H9 (cell line): ENCODE measurements around the gene DLG1. TPM values are rescaled to one million over a fixed set of nuclear protein-coding genes. Genes with fewer than 3 reads are reported as not detected.

ENCODE experiments used
- DNase-seq: peaks from one replicate; pipeline ENCODE4 v3.0.0-alpha.2; 2017
- H2AFZ ChIP-seq: one replicate; pipeline ENCODE4 v1.6.1; 2013; ENCODE audit warnings: mild to moderate bottlenecking, low read length, control low read depth, moderate library complexity
- H2AK5ac ChIP-seq: 2 replicates; pipeline ENCODE4 v1.6.1; 2013; ENCODE audit warnings: low read length, control low read depth, mixed read lengths; ENCODE audit not compliant: insufficient read length
- H2BK120ac ChIP-seq: one replicate; pipeline ENCODE4 v1.6.1; 2013; ENCODE audit warnings: low read depth, mild to moderate bottlenecking, low read length, control low read depth, inconsistent platforms; ENCODE audit not compliant: poor library complexity, severe bottlenecking
- H2BK12ac ChIP-seq: 2 replicates; pipeline ENCODE4 v1.6.1; 2013; ENCODE audit warnings: low read length, control low read depth, mixed read lengths, low read depth; ENCODE audit not compliant: insufficient read length
- H2BK15ac ChIP-seq: 2 replicates; pipeline ENCODE4 v1.6.1; 2013; ENCODE audit warnings: low read depth, low read length, control low read depth
- H2BK20ac ChIP-seq: one replicate; pipeline ENCODE4 v1.6.1; 2013; ENCODE audit warnings: low read depth, mild to moderate bottlenecking, low read length, control low read depth, inconsistent platforms; ENCODE audit not compliant: poor library complexity, severe bottlenecking
- H2BK5ac ChIP-seq: 2 replicates; pipeline ENCODE4 v1.6.1; 2013; ENCODE audit warnings: low read length, control low read depth, mixed read lengths; ENCODE audit not compliant: insufficient read length
- H3K14ac ChIP-seq: 2 replicates; pipeline ENCODE4 v1.6.1; 2013; ENCODE audit warnings: low read length, control low read depth; ENCODE audit not compliant: insufficient read depth
- H3K18ac ChIP-seq: 2 replicates; pipeline ENCODE4 v1.6.1; 2013; ENCODE audit warnings: low read depth, mild to moderate bottlenecking, mixed read lengths, low read length, control low read depth; ENCODE audit not compliant: insufficient read length
- H3K23ac ChIP-seq: 2 replicates; pipeline ENCODE4 v1.6.1; 2013; ENCODE audit warnings: low read length, control low read depth, mixed read lengths, low read depth; ENCODE audit not compliant: insufficient read length
- H3K23me2 ChIP-seq: 2 replicates; pipeline ENCODE4 v1.6.1; 2013; ENCODE audit warnings: low read depth, mild to moderate bottlenecking, mixed read lengths, low read length, control low read depth; ENCODE audit not compliant: insufficient read length, poor library complexity, severe bottlenecking
- H3K27ac ChIP-seq: 2 replicates; pipeline ENCODE4 v1.5.1; 2013; ENCODE audit warnings: low read length, control low read depth, mixed read lengths, low read depth; ENCODE audit not compliant: insufficient read length
- H3K27me3 ChIP-seq: 2 replicates; pipeline ENCODE4 v1.6.1; 2013; ENCODE audit warnings: low read length, control low read depth, inconsistent platforms; ENCODE audit not compliant: insufficient read depth
- H3K4ac ChIP-seq: 2 replicates; pipeline ENCODE4 v1.6.1; 2013; ENCODE audit warnings: low read depth, mild to moderate bottlenecking, control low read depth, inconsistent platforms, low read length, moderate library complexity
- H3K4me1 ChIP-seq: 2 replicates; pipeline ENCODE4 v1.6.1; 2013; ENCODE audit warnings: low read length, control low read depth, inconsistent platforms; ENCODE audit not compliant: insufficient read depth
- H3K4me2 ChIP-seq: 2 replicates; pipeline ENCODE4 v1.6.1; 2013; ENCODE audit warnings: low read length, control low read depth, mixed read lengths; ENCODE audit not compliant: insufficient read length, insufficient read depth
- H3K56ac ChIP-seq: 2 replicates; pipeline ENCODE4 v1.6.1; 2013; ENCODE audit warnings: low read depth, mild to moderate bottlenecking, mixed read lengths, low read length, control low read depth; ENCODE audit not compliant: insufficient read length
- H3K79me1 ChIP-seq: 2 replicates; pipeline ENCODE4 v1.6.1; 2013; ENCODE audit warnings: low read depth, mild to moderate bottlenecking, moderate library complexity, low read length, control low read depth, inconsistent platforms; ENCODE audit not compliant: insufficient read depth, poor library complexity, severe bottlenecking
- H3K79me2 ChIP-seq: 2 replicates; pipeline ENCODE4 v1.6.1; 2013; ENCODE audit warnings: low read length, control low read depth, inconsistent platforms; ENCODE audit not compliant: insufficient read depth
- H3K9ac ChIP-seq: 2 replicates; pipeline ENCODE4 v1.6.1; 2013; ENCODE audit warnings: low read length, control low read depth, mixed read lengths; ENCODE audit not compliant: insufficient read length; ENCODE audit errors: extremely low read depth
- H3K9me3 ChIP-seq: one replicate; pipeline ENCODE4 v1.6.1; 2013; ENCODE audit warnings: low read depth, low read length, inconsistent platforms; ENCODE audit not compliant: control insufficient read depth
- H3T11ph ChIP-seq: one replicate; pipeline ENCODE4 v1.6.1; 2013; ENCODE audit warnings: mild to moderate bottlenecking, low read length, control low read depth, inconsistent platforms
- H4K20me1 ChIP-seq: one replicate; pipeline ENCODE4 v1.6.1; 2013; ENCODE audit not compliant: control insufficient read depth, insufficient read length, insufficient read depth
- H4K5ac ChIP-seq: 2 replicates; pipeline ENCODE4 v1.6.1; 2013; ENCODE audit warnings: low read depth, mild to moderate bottlenecking, mixed read lengths, low read length, control low read depth; ENCODE audit not compliant: insufficient read length
- H4K8ac ChIP-seq: replicated peaks from 2 replicates; pipeline ENCODE4 v1.6.1; 2013; ENCODE audit warnings: low read length, control low read depth, mixed read lengths, low read depth; ENCODE audit not compliant: insufficient read length
- H4K91ac ChIP-seq: 2 replicates; pipeline ENCODE4 v1.6.1; 2013; ENCODE audit warnings: low read depth, mild to moderate bottlenecking, moderate library complexity, mixed read lengths, low read length, control low read depth; ENCODE audit not compliant: insufficient read length
- H3K27ac Mint-ChIP-seq, 3 experiments: 2 replicates in 2 of 3; 3 replicates in 1 of 3; pipeline ENCODE4 v1.8.0; 2020 to 2021; ENCODE audit warnings: mixed read lengths in 3 of 3, mild to moderate bottlenecking in 1 of 3, moderate library complexity in 1 of 3
- H3K27me3 Mint-ChIP-seq: 2 replicates; pipeline ENCODE4 v1.8.0; 2021; ENCODE audit warnings: low read depth, mild to moderate bottlenecking, moderate library complexity, mixed read lengths
- H3K36me3 Mint-ChIP-seq, 3 experiments: 2 replicates in 2 of 3; 3 replicates in 1 of 3; pipeline ENCODE4 v1.8.0; 2020 to 2021; ENCODE audit warnings: low read depth in 3 of 3, mixed read lengths in 3 of 3; ENCODE audit not compliant: insufficient read depth in 1 of 3
- H3K4me1 Mint-ChIP-seq, 2 experiments: 2 replicates each; pipeline ENCODE4 v1.8.0; 2020; ENCODE audit warnings: mixed read lengths in 2 of 2
- H3K4me3 Mint-ChIP-seq, 2 experiments: 2 replicates in 1 of 2; 3 replicates in 1 of 2; pipeline ENCODE4 v1.8.0; 2020 to 2021; ENCODE audit warnings: mild to moderate bottlenecking in 2 of 2, mixed read lengths in 2 of 2, moderate library complexity in 1 of 2
- H3K9me3 Mint-ChIP-seq, 2 experiments: 2 replicates in 1 of 2; 3 replicates in 1 of 2; pipeline ENCODE4 v1.8.0; 2020; ENCODE audit warnings: mild to moderate bottlenecking in 2 of 2, mixed read lengths in 2 of 2, moderate library complexity in 1 of 2
- CTCF ChIP-seq: fragments of 200-600 bp; sonication (generic); conservative IDR thresholded peaks from 3 replicates; pipeline ENCODE4 v1.8.0; 2021; ENCODE audit warnings: antibody characterized with exemption, mild to moderate bottlenecking
- WGBS: extraction: QIAGEN DNeasy Blood & Tissue Kit; methylation state at CpG from one replicate; pipeline ENCODE4 v1.1.7; 2013; ENCODE audit warnings: missing lambda C conversion rate, low lambda C conversion rate, mixed read lengths; ENCODE audit not compliant: insufficient read length; ENCODE audit errors: extremely low coverage; 5-methylcytosine and 5-hydroxymethylcytosine counted together
- total RNA-seq: library from RNA; stranded (reverse); gene quantifications from 2 replicates; pipeline ENCODE4 v1.2.1, GENCODE V29; 2021

DLG1 gene
- total RNA-seq, 1 experiment from 2014 or later, result 84.1 TPM

- H3K4me1 Mint-ChIP-seq, result no peaks in the 10 kb centered on the region
- H3K4ac ChIP-seq, result no peak overlapping the region
- no peak overlapping the region for H3K27ac Mint-ChIP-seq
- H3K9me3 Mint-ChIP-seq, result peaks cover 47 to 66% of the 10 kb centered on the region in 2 experiments
- no peak overlapping the region for H3T11ph ChIP-seq
- no CpG with 5 or more reads among the region's 4 CpGs for WGBS
- H2AFZ ChIP-seq, result no peak overlapping the region
- H2BK15ac ChIP-seq, result no peak overlapping the region
- no peak overlapping the region for H2AK5ac ChIP-seq
- no peak overlapping the region for H3K4me3 Mint-ChIP-seq
- no peak overlapping the region for H2BK120ac ChIP-seq
- H3K4me2 ChIP-seq, result no peak overlapping the region
- H3K79me1 ChIP-seq, result peaks cover under 1% of the 10 kb centered on the region
- no peak overlapping the region for H3K23ac ChIP-seq
- no peak for TF ChIP-seq CTCF
- H4K20me1 ChIP-seq, result no peaks in the 10 kb centered on the region
- H3K14ac ChIP-seq, result no peak overlapping the region
- no peaks in the 10 kb centered on the region for H3K4me1 ChIP-seq
- DNase-seq, result no peak
- peaks cover 2% of the 10 kb centered on the region; the same call in 1 of the 2 replicates for H3K79me2 ChIP-seq
- no peak overlapping the region for H4K5ac ChIP-seq
- no peak overlapping the region for H3K9ac ChIP-seq
- H3K27me3 Mint-ChIP-seq, result no peaks in the 10 kb centered on the region
- H3K27me3 ChIP-seq, result no peaks in the 10 kb centered on the region
- no peaks in the 10 kb centered on the region for H3K23me2 ChIP-seq
- no peak overlapping the region for H3K18ac ChIP-seq
- no peak overlapping the region for H3K27ac ChIP-seq
- no peak overlapping the region for H2BK5ac ChIP-seq
- H3K56ac ChIP-seq, result no peak overlapping the region
- peaks cover 74 to 82% (median 81%) of the 10 kb centered on the region in 3 experiments for H3K36me3 Mint-ChIP-seq
- H2BK12ac ChIP-seq, result no peak overlapping the region
- H4K91ac ChIP-seq, result no peak overlapping the region
- H2BK20ac ChIP-seq, result no peak overlapping the region
- no peak overlapping the region for H4K8ac ChIP-seq
- H3K9me3 ChIP-seq, result peaks cover under 1% of the 10 kb centered on the region
Observed at GRCh38 chr3:197248341-197248740, 50.1 kb downstream of the DLG1 start.
